T-helper 22 cell (primary cell): ENCODE measurements around the gene TCAIM.

Source experiments
- DNase-seq: peaks from one replicate; pipeline ENCODE4 v3.0.0-alpha.2; 2020; ENCODE audit warnings: low read depth

The TCAIM gene

GRCh38 chr3:44338010-44338827 lies at the start of gene TCAIM:
TCAIM (plus strand) TSS chr3:44338766; CDS start chr3:44354783, 16,017 bp downstream.
- peak; percentile 98 for DNase-seq

- DNase-seq, result no peak
These were observed 48.6 kb upstream of the TCAIM start for GRCh38 chr3:44289882-44290462.

- no peak for DNase-seq
These were observed 46.3 kb upstream of the TCAIM start for GRCh38 chr3:44292276-44292675.

GRCh38 chr3:44292947-44293346 lies 45.6 kb upstream of the TCAIM start:
- no peak for DNase-seq

GRCh38 chr3:44297255-44297654 lies 41.3 kb upstream of the TCAIM start:
- DNase-seq, result no peak

GRCh38 chr3:44301746-44302145 lies 36.8 kb upstream of the TCAIM start:
- DNase-seq, result no peak

GRCh38 chr3:44309500-44309899 lies 29.1 kb upstream of the TCAIM start:
- DNase-seq, result no peak

GRCh38 chr3:44318891-44319311 lies 19.7 kb upstream of the TCAIM start:
- no peak for DNase-seq

- DNase-seq, result no peak
These were observed 17.2 kb upstream of the TCAIM start for GRCh38 chr3:44321335-44321734.

GRCh38 chr3:44323341-44323955 lies 15.1 kb upstream of the TCAIM start:
- peak; percentile 2 for DNase-seq

- no peak for DNase-seq
These were observed 14.0 kb upstream of the TCAIM start for GRCh38 chr3:44324584-44324983.

GRCh38 chr3:44326019-44326418 lies 12.5 kb upstream of the TCAIM start:
- DNase-seq, result no peak

- DNase-seq, result no peak
These were observed 12.1 kb upstream of the TCAIM start for GRCh38 chr3:44326515-44326914.

- DNase-seq, result no peak
These were observed 8.6 kb upstream of the TCAIM start for GRCh38 chr3:44329946-44330345.

GRCh38 chr3:44330444-44330843 lies 8.1 kb upstream of the TCAIM start:
- DNase-seq, result no peak

- no peak for DNase-seq
These were observed 4.2 kb upstream of the TCAIM start for GRCh38 chr3:44334326-44334725.

GRCh38 chr3:44337248-44337785 lies 1.2 kb upstream of the TCAIM start:
- DNase-seq, result no peak

- DNase-seq, result no peak
These were observed 212 bp downstream of the TCAIM start for GRCh38 chr3:44338828-44339127.

GRCh38 chr3:44339181-44340057 lies 853 bp downstream of the TCAIM start:
- DNase-seq, result no peak

GRCh38 chr3:44340058-44340395 lies 1.5 kb downstream of the TCAIM start:
- no peak for DNase-seq

GRCh38 chr3:44342176-44342790 lies 3.7 kb downstream of the TCAIM start:
- DNase-seq, result no peak

GRCh38 chr3:44343421-44343820 lies 4.9 kb downstream of the TCAIM start:
- DNase-seq, result no peak
